Measurements from ENCODE around the gene ARHGAP28.

Gene ARHGAP28

GRCh38 chr18:6729247-6730091 lies at the start of gene ARHGAP28:
ARHGAP28 (plus strand) TSS chr18:6729716; CDS start chr18:6729822, 106 bp downstream.
- in situ Hi-C loops (cut with HindIII; ENCODE audit: low sequenced_read_pairs): no loop called here

- in situ Hi-C loops (cut with HindIII; ENCODE audit: low sequenced_read_pairs): no loop called here
Observed at GRCh38 chr18:6681331-6681875, 48.1 kb upstream of the ARHGAP28 start.

GRCh38 chr18:6682437-6683111 lies 46.9 kb upstream of the ARHGAP28 start:
- in situ Hi-C loops (cut with HindIII; ENCODE audit: low sequenced_read_pairs): no loop called here

GRCh38 chr18:6683112-6683876 lies 46.2 kb upstream of the ARHGAP28 start:
- in situ Hi-C loops (cut with HindIII; ENCODE audit: low sequenced_read_pairs): no loop called here

- in situ Hi-C loops (cut with HindIII; ENCODE audit: low sequenced_read_pairs): no loop called here
Observed at GRCh38 chr18:6687676-6688075, 41.8 kb upstream of the ARHGAP28 start.

GRCh38 chr18:6708890-6709289 lies 20.6 kb upstream of the ARHGAP28 start:
- in situ Hi-C loops (cut with HindIII; ENCODE audit: low sequenced_read_pairs): loop anchor here (25.0 kb wide), 1 partner anchor 178 kb away; no protein-coding TSS in a partner anchor

GRCh38 chr18:6711467-6711866 lies 18.0 kb upstream of the ARHGAP28 start:
- in situ Hi-C loops (cut with HindIII; ENCODE audit: low sequenced_read_pairs): loop anchor here (25.0 kb wide), 1 partner anchor 176 kb away; no protein-coding TSS in a partner anchor

GRCh38 chr18:6712401-6712800 lies 17.1 kb upstream of the ARHGAP28 start:
- in situ Hi-C loops (cut with HindIII; ENCODE audit: low sequenced_read_pairs): loop anchor here (25.0 kb wide), 1 partner anchor 175 kb away; no protein-coding TSS in a partner anchor

GRCh38 chr18:6714010-6714409 lies 15.5 kb upstream of the ARHGAP28 start:
- in situ Hi-C loops (cut with HindIII; ENCODE audit: low sequenced_read_pairs): loop anchor here (25.0 kb wide), 1 partner anchor 173 kb away; no protein-coding TSS in a partner anchor

GRCh38 chr18:6718267-6718666 lies 11.2 kb upstream of the ARHGAP28 start:
- in situ Hi-C loops (cut with HindIII; ENCODE audit: low sequenced_read_pairs): loop anchor here (25.0 kb wide), 1 partner anchor 169 kb away; no protein-coding TSS in a partner anchor

GRCh38 chr18:6719098-6719846 lies 10.2 kb upstream of the ARHGAP28 start:
- in situ Hi-C loops (cut with HindIII; ENCODE audit: low sequenced_read_pairs): loop anchor here (25.0 kb wide), 1 partner anchor 168 kb away; no protein-coding TSS in a partner anchor

GRCh38 chr18:6719910-6720683 lies 9.4 kb upstream of the ARHGAP28 start:
- in situ Hi-C loops (cut with HindIII; ENCODE audit: low sequenced_read_pairs): loop anchor here (25.0 kb wide), 1 partner anchor 167 kb away; no protein-coding TSS in a partner anchor

GRCh38 chr18:6721755-6722154 lies 7.8 kb upstream of the ARHGAP28 start:
- in situ Hi-C loops (cut with HindIII; ENCODE audit: low sequenced_read_pairs): loop anchor here (25.0 kb wide), 1 partner anchor 166 kb away; no protein-coding TSS in a partner anchor

- in situ Hi-C loops (cut with HindIII; ENCODE audit: low sequenced_read_pairs): loop anchor here (25.0 kb wide), 1 partner anchor 165 kb away; no protein-coding TSS in a partner anchor
Observed at GRCh38 chr18:6722690-6723089, 6.8 kb upstream of the ARHGAP28 start.

- in situ Hi-C loops (cut with HindIII; ENCODE audit: low sequenced_read_pairs): loop anchor here (25.0 kb wide), 1 partner anchor 163 kb away; no protein-coding TSS in a partner anchor
Observed at GRCh38 chr18:6724331-6724730, 5.2 kb upstream of the ARHGAP28 start.

GRCh38 chr18:6728331-6728730 lies 1.2 kb upstream of the ARHGAP28 start:
- in situ Hi-C loops (cut with HindIII; ENCODE audit: low sequenced_read_pairs): no loop called here

- in situ Hi-C loops (cut with HindIII; ENCODE audit: low sequenced_read_pairs): no loop called here
Observed at GRCh38 chr18:6728809-6729246, 688 bp upstream of the ARHGAP28 start.

- in situ Hi-C loops (cut with HindIII; ENCODE audit: low sequenced_read_pairs): no loop called here
Observed at GRCh38 chr18:6730416-6731221, 1.1 kb downstream of the ARHGAP28 start.

Measured in DLD1 (cell line).